ENCODE data around the gene CRKL. TPM values are rescaled to one million over a fixed set of nuclear protein-coding genes. Genes with fewer than 3 reads are reported as not detected.

CRKL gene
- total RNA-seq, 2 donors from 2014 or later, result 46.7 to 53.7 TPM

DNA sequence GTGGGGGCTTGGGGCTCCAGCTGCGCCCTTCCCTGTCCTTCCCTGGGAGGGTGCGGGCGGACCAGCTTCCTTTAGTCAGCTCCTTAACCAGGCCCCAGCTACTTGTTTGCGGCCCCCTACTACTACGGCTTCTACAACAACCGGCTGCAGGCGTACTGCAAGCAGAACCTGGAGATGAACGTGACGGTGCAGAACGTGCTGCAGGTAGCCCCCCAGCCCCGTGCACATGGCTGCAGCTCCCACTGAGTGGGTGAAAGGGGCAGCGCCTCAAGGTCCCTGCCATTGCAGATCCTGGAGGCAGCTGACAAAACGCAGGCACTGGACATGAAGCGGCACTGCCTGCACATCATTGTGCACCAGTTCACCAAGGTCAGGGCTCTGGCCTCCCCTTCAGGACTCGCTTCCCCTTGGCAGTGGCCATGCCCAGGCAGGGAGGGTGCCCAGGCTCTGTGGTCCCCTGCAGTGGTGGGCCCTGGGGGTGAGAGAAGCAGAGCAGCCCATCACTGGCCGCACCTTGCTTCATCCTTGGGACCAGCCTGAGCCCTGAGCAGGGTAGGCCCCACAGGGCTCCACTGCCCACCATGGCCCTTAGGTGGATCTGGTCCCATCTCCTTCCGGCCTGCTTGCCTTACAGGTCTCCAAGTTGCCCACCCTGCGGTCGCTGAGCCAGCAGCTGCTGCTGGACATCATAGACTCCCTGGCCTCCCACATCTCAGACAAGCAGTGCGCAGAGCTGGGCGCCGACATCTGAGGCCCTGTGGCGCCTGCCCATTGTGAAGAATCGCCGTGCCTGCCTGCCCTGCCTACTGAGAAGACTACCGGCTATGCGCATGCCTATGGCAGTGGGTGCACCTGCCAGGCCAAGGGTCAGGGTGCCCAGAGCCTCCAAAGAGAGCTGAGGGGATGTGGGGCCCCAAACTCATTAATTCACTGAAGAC is 79.7 kb downstream of the CRKL start:
- Histone ChIP-seq H3K4me1 (peaks cover 0 to 19% of the 10 kb centered on the region in 2 donors), H3K4me3 (no peak overlapping the region), H3K27me3 (no peaks in the 10 kb centered on the region), H3K27ac (no peak overlapping the region), H3K9me3 (no peaks in the 10 kb centered on the region), H3K36me3 (peaks cover 64% of the 10 kb centered on the region)
- DNase-seq (ENCODE audit: low spot score), result no peak
- TF ChIP-seq, protein P1, sequence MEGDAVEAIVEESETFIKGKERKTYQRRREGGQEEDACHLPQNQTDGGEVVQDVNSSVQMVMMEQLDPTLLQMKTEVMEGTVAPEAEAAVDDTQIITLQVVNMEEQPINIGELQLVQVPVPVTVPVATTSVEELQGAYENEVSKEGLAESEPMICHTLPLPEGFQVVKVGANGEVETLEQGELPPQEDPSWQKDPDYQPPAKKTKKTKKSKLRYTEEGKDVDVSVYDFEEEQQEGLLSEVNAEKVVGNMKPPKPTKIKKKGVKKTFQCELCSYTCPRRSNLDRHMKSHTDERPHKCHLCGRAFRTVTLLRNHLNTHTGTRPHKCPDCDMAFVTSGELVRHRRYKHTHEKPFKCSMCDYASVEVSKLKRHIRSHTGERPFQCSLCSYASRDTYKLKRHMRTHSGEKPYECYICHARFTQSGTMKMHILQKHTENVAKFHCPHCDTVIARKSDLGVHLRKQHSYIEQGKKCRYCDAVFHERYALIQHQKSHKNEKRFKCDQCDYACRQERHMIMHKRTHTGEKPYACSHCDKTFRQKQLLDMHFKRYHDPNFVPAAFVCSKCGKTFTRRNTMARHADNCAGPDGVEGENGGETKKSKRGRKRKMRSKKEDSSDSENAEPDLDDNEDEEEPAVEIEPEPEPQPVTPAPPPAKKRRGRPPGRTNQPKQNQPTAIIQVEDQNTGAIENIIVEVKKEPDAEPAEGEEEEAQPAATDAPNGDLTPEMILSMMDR (IDR thresholded peaks at IDR 0.05), result no peak

DNA sequence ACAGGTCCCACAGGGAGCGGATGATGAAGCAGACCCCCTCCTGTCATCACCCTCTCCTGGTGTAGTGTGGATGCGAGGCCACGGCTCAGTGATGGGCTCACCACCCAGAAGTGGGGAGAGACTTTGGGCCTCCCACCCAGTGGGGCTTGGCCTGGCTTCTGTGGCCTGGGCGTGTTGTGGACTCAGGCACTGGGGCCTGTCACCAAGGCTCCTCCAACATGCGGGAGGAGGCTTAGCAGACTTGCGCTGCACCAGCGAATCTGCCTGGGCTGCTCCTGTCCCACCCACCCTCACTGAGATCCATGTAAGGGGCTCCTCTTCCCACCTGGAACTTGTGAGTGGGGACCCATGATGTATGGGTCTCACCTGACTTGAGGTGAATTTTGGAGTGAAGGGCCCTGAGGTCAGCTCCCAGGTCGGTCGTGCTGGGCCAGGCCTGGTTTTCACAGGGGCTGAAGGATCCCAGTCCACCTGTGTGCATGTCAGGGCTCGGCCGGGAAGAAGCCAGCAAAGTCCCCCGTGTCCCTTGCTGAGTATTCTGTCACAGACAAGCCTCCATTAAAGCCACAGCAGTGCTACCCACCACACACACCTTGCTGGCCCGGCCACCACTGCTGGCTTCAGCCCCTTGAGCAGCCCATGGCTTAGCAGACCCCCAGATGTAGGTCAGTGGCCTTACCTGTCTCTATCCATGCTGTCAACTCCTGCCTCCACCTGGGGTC is 80.5 kb downstream of the CRKL start:
- no peaks in the 10 kb centered on the region for H3K9me3 ChIP-seq
- peaks cover 56% of the 10 kb centered on the region for H3K36me3 ChIP-seq
- no peak for DNase-seq (ENCODE audit: low spot score)
- H3K4me3 ChIP-seq, result no peak overlapping the region
- peaks cover 0 to 20% of the 10 kb centered on the region in 2 donors for H3K4me1 ChIP-seq
- no peak overlapping the region for H3K27ac ChIP-seq
- TF ChIP-seq, protein P1 (IDR thresholded peaks at IDR 0.05), result no peak
- H3K27me3 ChIP-seq, result no peaks in the 10 kb centered on the region

DNA sequence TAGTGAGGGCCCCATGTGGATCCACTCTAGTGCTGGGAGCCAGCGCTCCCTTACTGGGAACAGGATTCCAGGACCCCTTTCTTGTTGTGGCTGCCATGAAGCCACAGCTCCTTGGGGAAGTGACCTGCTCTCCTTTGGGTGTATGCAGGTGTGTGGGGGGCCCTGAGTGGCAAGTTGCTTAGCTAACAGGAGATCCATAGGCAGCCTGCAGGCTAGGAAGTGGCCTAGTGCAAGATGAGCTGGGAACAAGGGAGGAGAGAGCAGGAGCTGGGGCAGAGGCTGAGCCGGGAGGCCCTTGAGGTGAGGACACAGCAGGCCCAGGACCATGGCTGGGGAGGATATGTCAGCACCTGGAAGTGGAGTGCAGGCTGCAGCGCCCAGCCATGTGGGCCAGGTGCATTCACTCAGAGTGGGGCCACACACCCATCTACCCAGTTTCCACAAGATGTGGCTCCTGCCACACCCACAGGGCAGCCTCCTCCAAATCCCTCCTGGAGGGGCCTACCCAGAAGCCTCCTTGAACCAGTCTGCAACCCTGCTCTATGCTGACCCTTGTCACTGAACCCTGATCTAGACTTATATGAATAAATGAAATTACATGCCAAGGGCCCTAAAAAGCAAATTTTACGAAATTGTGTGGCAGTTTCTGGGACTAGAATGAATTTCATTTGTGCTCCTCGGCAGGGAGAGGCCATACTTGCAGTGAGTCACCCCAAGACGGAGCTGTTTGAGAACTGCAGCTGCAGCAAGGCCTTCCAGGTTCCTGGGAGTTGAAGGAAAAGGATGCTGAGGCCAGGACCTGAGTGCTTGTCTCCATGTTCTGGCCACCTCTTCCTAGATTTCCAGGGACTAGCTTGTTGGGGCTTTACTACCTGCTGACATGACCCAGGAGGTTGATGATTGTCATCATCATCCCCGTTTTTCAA is 81.5 kb downstream of the CRKL start:
- H3K4me3 ChIP-seq, result no peak overlapping the region
- H3K27ac ChIP-seq, result no peak overlapping the region
- H3K9me3 ChIP-seq, result no peaks in the 10 kb centered on the region
- peaks cover 0 to 30% of the 10 kb centered on the region in 2 donors for H3K4me1 ChIP-seq
- TF ChIP-seq, protein P1 (IDR thresholded peaks at IDR 0.05), result no peak
- H3K36me3 ChIP-seq, result peaks cover 53% of the 10 kb centered on the region
- H3K27me3 ChIP-seq, result no peaks in the 10 kb centered on the region
- no peak for DNase-seq (ENCODE audit: low spot score)

DNA sequence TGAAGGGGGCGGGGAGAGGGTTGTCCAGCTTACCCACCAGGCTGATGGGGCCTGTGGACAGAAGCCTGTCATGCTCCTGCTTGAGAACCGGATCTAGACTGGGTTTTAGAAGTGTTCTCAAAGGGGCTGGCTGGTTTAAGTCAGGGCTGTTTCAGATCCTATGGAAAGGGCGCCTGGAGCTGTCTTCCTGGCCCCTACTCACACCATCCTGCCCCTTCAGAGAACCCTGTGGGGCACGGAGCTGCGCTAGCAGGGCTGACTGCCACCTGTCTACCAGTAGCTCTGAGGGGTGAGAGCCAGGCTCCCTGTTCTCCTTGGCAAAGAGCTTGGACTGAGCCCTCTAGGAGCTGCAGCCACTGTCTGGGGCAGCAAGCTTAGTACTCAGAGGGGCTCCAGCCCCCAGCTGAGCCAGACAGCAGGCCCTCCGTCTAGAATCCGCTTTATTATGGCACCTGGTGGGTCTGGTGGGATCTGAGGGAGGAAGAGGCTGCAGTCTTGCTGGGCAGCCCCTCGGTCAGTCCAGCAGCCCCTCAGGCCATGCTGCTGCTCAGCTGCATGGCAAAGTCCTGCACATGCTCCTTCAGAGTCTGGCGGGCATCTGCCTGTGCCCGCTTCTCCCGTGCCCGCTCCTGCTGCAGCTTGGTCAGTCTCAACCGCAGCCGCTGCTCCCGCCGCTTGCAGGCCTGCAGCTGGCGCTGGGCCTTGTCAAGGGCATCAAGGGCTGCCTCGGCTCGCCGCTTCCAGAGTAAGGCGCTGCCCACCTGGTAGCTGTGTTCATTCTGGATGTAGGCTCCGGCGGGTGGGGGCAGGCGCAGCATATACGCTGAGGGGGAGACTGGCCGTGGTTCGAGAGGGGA is 82.4 kb downstream of the CRKL start:
- no peak overlapping the region for H3K4me3 ChIP-seq
- peaks cover 51% of the 10 kb centered on the region for H3K36me3 ChIP-seq
- H3K27ac ChIP-seq, result no peak overlapping the region
- no peak for DNase-seq (ENCODE audit: low spot score)
- H3K27me3 ChIP-seq, result no peaks in the 10 kb centered on the region
- TF ChIP-seq, protein P1 (IDR thresholded peaks at IDR 0.05), result no peak
- no peaks in the 10 kb centered on the region for H3K9me3 ChIP-seq
- H3K4me1 ChIP-seq, result peaks cover 0 to 34% of the 10 kb centered on the region in 2 donors

All from right atrium auricular region (tissue), 2 donors.